ENCODE results near the gene EZH1.
"Not testable (repeated sequence)": the region's sequence is repeated elsewhere in the genome, so short reads cannot be mapped to it uniquely, and the experiment has no call there.

EZH1 gene

GRCh38 chr17:42670789-42671657 is 73.8 kb downstream of the EZH1 start:
- TF ChIP-seq CTCF (conservative IDR thresholded peaks at IDR 0.05; ENCODE audit: low read length): no peak
- no peak for DNase-seq (ENCODE audit: low read depth)
- H3K4me3 ChIP-seq (ENCODE audit: low read length): no peak overlapping the region

GRCh38 chr17:42669977-42670788 is 74.7 kb downstream of the EZH1 start:
- no peak for DNase-seq (ENCODE audit: low read depth)
- H3K4me3 ChIP-seq (ENCODE audit: low read length): no peak overlapping the region
- TF ChIP-seq CTCF (conservative IDR thresholded peaks at IDR 0.05; ENCODE audit: low read length): no peak

- H3K4me3 ChIP-seq (ENCODE audit: low read length): no peak overlapping the region
- no peak for DNase-seq (ENCODE audit: low read depth)
- TF ChIP-seq CTCF (conservative IDR thresholded peaks at IDR 0.05; ENCODE audit: low read length): no peak
Measured at GRCh38 chr17:42669705-42669976, 75.2 kb downstream of the EZH1 start.

- DNase-seq (ENCODE audit: low read depth): peak; percentile 78
- no peak for TF ChIP-seq CTCF (conservative IDR thresholded peaks at IDR 0.05; ENCODE audit: low read length)
- H3K4me3 ChIP-seq (ENCODE audit: low read length): no peak overlapping the region
Measured at GRCh38 chr17:42667088-42667951, 77.5 kb downstream of the EZH1 start.

GRCh38 chr17:42666126-42666525 is 78.7 kb downstream of the EZH1 start:
- H3K4me3 ChIP-seq (ENCODE audit: low read length); DNase-seq (ENCODE audit: low read depth): not testable (repeated sequence)

- no peak overlapping the region for H3K4me3 ChIP-seq (ENCODE audit: low read length)
- DNase-seq (ENCODE audit: low read depth): no peak
- TF ChIP-seq CTCF (conservative IDR thresholded peaks at IDR 0.05; ENCODE audit: low read length): no peak
Measured at GRCh38 chr17:42665581-42666001, 79.2 kb downstream of the EZH1 start.

GRCh38 chr17:42660692-42661345 is 84.0 kb downstream of the EZH1 start:
- no peak for TF ChIP-seq CTCF (conservative IDR thresholded peaks at IDR 0.05; ENCODE audit: low read length)
- peak; percentile 72 for DNase-seq (ENCODE audit: low read depth)
- peak overlapping the region; percentile 40 for H3K4me3 ChIP-seq (ENCODE audit: low read length)

GRCh38 chr17:42659932-42660274 is 84.9 kb downstream of the EZH1 start:
- peak overlapping the region; percentile 82 for H3K4me3 ChIP-seq (ENCODE audit: low read length)
- not testable (repeated sequence) for DNase-seq (ENCODE audit: low read depth)

Measured in AG10803 (cell line).